Loucy (cell line): Measurements from ENCODE around the gene PRKN.

Experiments used
- H2AFZ ChIP-seq: fragments of 200-600 bp; sonication (generic); 2 replicates; pipeline ENCODE4 v1.6.0; 2016; ENCODE audit warnings: antibody characterized with exemption, mild to moderate bottlenecking, low read length, moderate library complexity
- H3F3A ChIP-seq: fragments of 200-600 bp; 2 replicates; pipeline ENCODE4 v1.6.0; 2016; ENCODE audit warnings: antibody characterized with exemption, low read depth, mild to moderate bottlenecking
- H3K27me3 ChIP-seq: fragments of 200-600 bp; sonication (generic); 2 replicates; pipeline ENCODE4 v1.6.1; 2014; ENCODE audit warnings: low read length, mild to moderate bottlenecking; ENCODE audit not compliant: insufficient read depth, poor library complexity, severe bottlenecking
- H3K36me3 ChIP-seq: fragments of 200-600 bp; sonication (generic); 2 replicates; pipeline ENCODE4 v1.6.1; 2016; ENCODE audit warnings: low read length; ENCODE audit not compliant: insufficient read depth
- H3K4me1 ChIP-seq: fragments of 200-600 bp; sonication (generic); 2 replicates; pipeline ENCODE4 v1.5.1; 2014; ENCODE audit warnings: low read length, mild to moderate bottlenecking; ENCODE audit not compliant: insufficient read depth, poor library complexity, severe bottlenecking
- H3K4me2 ChIP-seq: fragments of 200-600 bp; sonication (generic); 2 replicates; pipeline ENCODE4 v1.6.0; 2014; ENCODE audit warnings: antibody characterized with exemption, low read length, low read depth, mild to moderate bottlenecking; ENCODE audit not compliant: poor library complexity, severe bottlenecking
- H3K4me3 ChIP-seq: fragments of 200-600 bp; sonication (generic); 2 replicates; pipeline ENCODE4 v1.5.1; 2014; ENCODE audit warnings: low read length, mild to moderate bottlenecking, mixed read lengths; ENCODE audit not compliant: poor library complexity, severe bottlenecking
- H3K79me2 ChIP-seq: fragments of 200-600 bp; sonication (generic); 2 replicates; pipeline ENCODE4 v1.6.1; 2014; ENCODE audit warnings: low read length; ENCODE audit not compliant: insufficient read depth
- H3K9ac ChIP-seq: fragments of 200-600 bp; sonication (generic); 2 replicates; pipeline ENCODE4 v1.6.0; 2014; ENCODE audit warnings: mild to moderate bottlenecking, low read depth, low read length, moderate library complexity; ENCODE audit not compliant: poor library complexity, severe bottlenecking
- H3K9me2 ChIP-seq: fragments of 200-600 bp; sonication (generic); replicated peaks from 2 replicates; pipeline ENCODE4 v1.6.1; 2016; ENCODE audit warnings: low read depth, low read length, mixed read lengths
- H3K9me3 ChIP-seq: fragments of 200-600 bp; sonication (generic); 2 replicates; pipeline ENCODE4 v1.6.1; 2014; ENCODE audit warnings: mild to moderate bottlenecking, antibody characterized with exemption, low read length, low read depth; ENCODE audit not compliant: insufficient read depth
- H4K20me1 ChIP-seq: fragments of 200-600 bp; sonication (generic); 2 replicates; pipeline ENCODE4 v1.6.0; 2014; ENCODE audit warnings: antibody characterized with exemption, low read length, mild to moderate bottlenecking; ENCODE audit not compliant: insufficient read depth, poor library complexity, severe bottlenecking
- EZH2phosphoT487 ChIP-seq: fragments of 200-600 bp; IDR thresholded peaks from 2 replicates; pipeline ENCODE4 v1.6.1; 2018; ENCODE audit warnings: antibody characterized with exemption, mild to moderate bottlenecking, moderate library complexity, borderline replicate concordance
- TF ChIP-seq, protein P1 (sequence below): fragments of 200-600 bp; sonication (generic); conservative IDR thresholded peaks from 2 replicates; pipeline ENCODE4 v1.5.1; 2014; ENCODE audit warnings: mild to moderate bottlenecking, antibody characterized with exemption, low read length

PRKN gene

DNA sequence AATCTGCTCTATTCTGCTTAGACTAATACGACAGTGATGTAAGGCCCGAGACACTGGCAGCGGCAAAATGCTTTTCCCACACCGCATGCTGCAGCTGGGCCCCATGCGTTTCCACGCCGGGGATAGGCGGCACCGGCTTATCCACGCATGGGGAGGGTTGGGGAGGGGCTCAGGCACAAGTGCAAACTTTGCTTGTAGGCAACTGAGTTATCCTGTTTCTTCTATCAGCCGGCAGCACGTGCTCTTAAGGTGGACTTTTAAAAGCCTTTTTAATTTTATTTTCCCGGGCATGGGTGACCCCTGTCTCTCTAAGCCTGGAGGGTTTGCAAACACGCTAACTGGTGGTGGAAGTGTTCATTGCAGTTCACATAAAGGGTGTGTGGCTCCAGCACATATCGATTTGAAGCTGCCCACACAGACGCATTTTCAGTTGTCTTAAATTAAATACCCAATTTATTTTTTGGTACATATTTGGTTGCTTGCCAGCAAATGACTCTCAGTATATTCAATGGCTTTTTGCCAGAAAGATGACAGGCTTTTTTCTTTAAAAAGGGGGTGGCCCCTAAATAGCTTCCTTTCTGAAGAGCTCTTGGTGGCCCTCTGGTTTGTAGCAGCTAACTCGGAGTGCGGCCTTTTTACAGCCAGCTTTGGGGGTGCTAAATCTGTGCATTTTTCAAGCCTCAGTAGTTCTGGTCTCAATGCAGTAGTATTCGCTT lies 891.9 kb downstream of the PRKN start:
- Histone ChIP-seq H3K27me3 (no peaks in the 10 kb centered on the region), H3K9me2 (no peaks in the 10 kb centered on the region), H3K4me1 (peaks cover 6% of the 10 kb centered on the region), H3K79me2 (no peaks in the 10 kb centered on the region), H3K9ac (no peak overlapping the region), H3K4me3 (no peak overlapping the region), H3F3A (no peaks in the 10 kb centered on the region), H3K4me2 (no peak overlapping the region), H2AFZ (no peak overlapping the region), H3K36me3 (no peaks in the 10 kb centered on the region), H3K9me3 (peaks cover 4% of the 10 kb centered on the region; the same call in 1 of the 2 replicates), H4K20me1 (no peaks in the 10 kb centered on the region)
- TF ChIP-seq, protein P1, sequence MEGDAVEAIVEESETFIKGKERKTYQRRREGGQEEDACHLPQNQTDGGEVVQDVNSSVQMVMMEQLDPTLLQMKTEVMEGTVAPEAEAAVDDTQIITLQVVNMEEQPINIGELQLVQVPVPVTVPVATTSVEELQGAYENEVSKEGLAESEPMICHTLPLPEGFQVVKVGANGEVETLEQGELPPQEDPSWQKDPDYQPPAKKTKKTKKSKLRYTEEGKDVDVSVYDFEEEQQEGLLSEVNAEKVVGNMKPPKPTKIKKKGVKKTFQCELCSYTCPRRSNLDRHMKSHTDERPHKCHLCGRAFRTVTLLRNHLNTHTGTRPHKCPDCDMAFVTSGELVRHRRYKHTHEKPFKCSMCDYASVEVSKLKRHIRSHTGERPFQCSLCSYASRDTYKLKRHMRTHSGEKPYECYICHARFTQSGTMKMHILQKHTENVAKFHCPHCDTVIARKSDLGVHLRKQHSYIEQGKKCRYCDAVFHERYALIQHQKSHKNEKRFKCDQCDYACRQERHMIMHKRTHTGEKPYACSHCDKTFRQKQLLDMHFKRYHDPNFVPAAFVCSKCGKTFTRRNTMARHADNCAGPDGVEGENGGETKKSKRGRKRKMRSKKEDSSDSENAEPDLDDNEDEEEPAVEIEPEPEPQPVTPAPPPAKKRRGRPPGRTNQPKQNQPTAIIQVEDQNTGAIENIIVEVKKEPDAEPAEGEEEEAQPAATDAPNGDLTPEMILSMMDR = no peak
- no peak for TF ChIP-seq EZH2phosphoT487

DNA sequence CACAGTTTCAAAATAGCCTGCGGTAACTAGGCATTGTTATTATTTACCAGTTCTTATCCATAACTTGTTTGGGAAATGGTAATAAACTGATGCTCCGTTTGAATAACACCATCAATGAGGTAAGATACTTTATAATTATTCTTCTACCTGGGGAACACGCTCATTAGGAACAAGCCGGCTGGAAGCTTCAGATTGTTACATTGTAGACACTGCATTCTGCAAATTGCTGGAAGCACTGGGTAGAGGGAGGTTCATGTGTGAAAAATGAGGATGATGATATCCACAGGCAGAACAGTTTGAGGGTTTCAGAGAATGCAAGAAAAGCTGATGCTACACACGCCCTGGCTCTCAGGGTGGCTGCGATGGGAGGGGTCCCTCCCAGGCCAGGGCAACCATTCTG lies 893.1 kb downstream of the PRKN start:
- Histone ChIP-seq H2AFZ (no peak overlapping the region), H3K4me3 (no peak overlapping the region), H3K4me2 (no peak overlapping the region), H3K27me3 (no peaks in the 10 kb centered on the region), H3K9me2 (no peaks in the 10 kb centered on the region), H3K36me3 (no peaks in the 10 kb centered on the region), H3K4me1 (peaks cover 7% of the 10 kb centered on the region), H3K79me2 (no peaks in the 10 kb centered on the region), H4K20me1 (no peaks in the 10 kb centered on the region), H3K9ac (no peak overlapping the region), H3K9me3 (peaks cover 4% of the 10 kb centered on the region; the same call in 1 of the 2 replicates), H3F3A (no peaks in the 10 kb centered on the region)
- TF ChIP-seq EZH2phosphoT487 = no peak
- TF ChIP-seq, protein P1 = no peak

DNA sequence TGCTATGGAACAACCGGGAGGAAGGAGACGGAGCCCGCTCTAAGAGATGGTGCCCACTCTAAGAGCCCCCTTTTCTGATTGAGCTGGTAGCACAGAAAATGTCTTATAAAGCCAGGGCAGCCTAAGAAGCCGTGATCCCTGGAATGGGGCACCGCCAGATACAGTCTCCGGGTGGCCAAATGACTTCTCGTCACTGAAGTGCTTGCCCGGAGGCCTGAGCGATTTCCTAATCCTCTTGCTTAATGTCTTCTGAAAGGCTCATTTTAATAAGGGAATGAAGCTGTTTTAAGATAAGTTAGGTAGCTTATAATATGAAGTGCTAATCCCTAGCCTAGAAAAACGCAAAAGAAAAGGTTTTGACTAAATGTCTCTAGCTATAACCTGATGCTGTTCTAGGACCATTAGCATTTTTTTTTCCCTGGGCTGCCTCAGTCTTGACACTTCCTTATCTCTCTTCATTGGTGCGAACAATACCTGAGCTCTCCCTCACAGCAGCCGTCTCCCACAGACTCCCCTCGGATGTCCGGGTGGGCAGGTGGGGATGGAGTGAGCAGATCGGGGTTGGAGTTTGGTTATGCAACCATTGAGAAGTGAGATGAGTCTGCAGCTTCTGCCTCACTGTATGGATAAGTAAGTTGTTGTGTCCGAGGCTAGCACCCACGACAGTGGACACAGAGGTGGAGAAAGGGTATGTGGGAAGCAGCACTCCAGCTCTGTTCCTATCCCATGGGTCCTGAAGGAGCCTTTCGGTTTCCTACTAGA lies 894.3 kb downstream of the PRKN start:
- Histone ChIP-seq H3F3A (no peaks in the 10 kb centered on the region), H2AFZ (no peak overlapping the region), H3K4me3 (no peak overlapping the region), H3K27me3 (no peaks in the 10 kb centered on the region), H3K9ac (no peak overlapping the region), H4K20me1 (no peaks in the 10 kb centered on the region), H3K79me2 (no peaks in the 10 kb centered on the region), H3K4me1 (peaks cover 10% of the 10 kb centered on the region), H3K9me3 (peaks cover 4% of the 10 kb centered on the region; the same call in 1 of the 2 replicates), H3K4me2 (no peak overlapping the region), H3K36me3 (no peaks in the 10 kb centered on the region), H3K9me2 (no peaks in the 10 kb centered on the region)
- TF ChIP-seq EZH2phosphoT487 = no peak
- TF ChIP-seq, protein P1 = no peak
